KMS-11 (cell line): Measurements from ENCODE around the gene CKLF.

Source experiments
- H2AFZ ChIP-seq: fragments of 200-600 bp; sonication (generic); 2 replicates; pipeline ENCODE4 v1.6.1; 2016; ENCODE audit warnings: antibody characterized with exemption, mixed run types, low read depth
- H3K27ac ChIP-seq: fragments of 200-600 bp; sonication (generic); 2 replicates; pipeline ENCODE4 v1.6.1; 2016; ENCODE audit warnings: mild to moderate bottlenecking, mixed run types
- H3K27me3 ChIP-seq: fragments of 200-600 bp; sonication (generic); 2 replicates; pipeline ENCODE4 v1.6.1; 2017; ENCODE audit warnings: mild to moderate bottlenecking, low read depth, mixed run types, moderate library complexity; ENCODE audit not compliant: insufficient read depth
- H3K36me3 ChIP-seq: fragments of 200-600 bp; sonication (generic); 2 replicates; pipeline ENCODE4 v1.6.1; 2017; ENCODE audit warnings: mild to moderate bottlenecking, mixed run types; ENCODE audit not compliant: insufficient read depth
- H3K4me1 ChIP-seq: fragments of 200-600 bp; sonication (generic); 2 replicates; pipeline ENCODE4 v1.6.1; 2016; ENCODE audit warnings: mild to moderate bottlenecking, low read depth, mixed run types; ENCODE audit not compliant: poor library complexity, severe bottlenecking
- H3K4me2 ChIP-seq: fragments of 200-600 bp; sonication (generic); 2 replicates; pipeline ENCODE4 v1.7.0; 2016; ENCODE audit warnings: mild to moderate bottlenecking, mixed run types
- H3K4me3 ChIP-seq: fragments of 200-600 bp; sonication (generic); IDR thresholded peaks from 2 replicates; pipeline ENCODE4 v1.6.1; 2017; ENCODE audit warnings: low read depth, low read length, mixed read lengths; ENCODE audit not compliant: insufficient read depth
- H3K79me2 ChIP-seq: fragments of 200-600 bp; sonication (generic); 2 replicates; pipeline ENCODE4 v1.6.1; 2016; ENCODE audit warnings: low read depth, mixed run types; ENCODE audit not compliant: insufficient read depth
- H3K9ac ChIP-seq: fragments of 200-600 bp; sonication (generic); 2 replicates; pipeline ENCODE4 v1.6.1; 2016; ENCODE audit warnings: mild to moderate bottlenecking, mixed run types
- H4K20me1 ChIP-seq: fragments of 200-600 bp; sonication (generic); 2 replicates; pipeline ENCODE4 v1.6.1; 2016; ENCODE audit warnings: mild to moderate bottlenecking, mixed run types; ENCODE audit not compliant: insufficient read depth
- TF ChIP-seq, protein P1 (sequence below): fragments of 200-600 bp; sonication (generic); conservative IDR thresholded peaks from 2 replicates; pipeline ENCODE4 v1.6.1; 2017; ENCODE audit warnings: low read depth, mild to moderate bottlenecking, antibody characterized with exemption, low read length, moderate library complexity, mixed read lengths

Gene CKLF

GRCh38 chr16:66542396-66542795, 10.0 kb upstream of the CKLF start:
- no peaks in the 10 kb centered on the region for H3K79me2 ChIP-seq
- no peaks in the 10 kb centered on the region for H3K27me3 ChIP-seq
- H3K4me1 ChIP-seq: peaks cover 29% of the 10 kb centered on the region
- TF ChIP-seq, protein P1, sequence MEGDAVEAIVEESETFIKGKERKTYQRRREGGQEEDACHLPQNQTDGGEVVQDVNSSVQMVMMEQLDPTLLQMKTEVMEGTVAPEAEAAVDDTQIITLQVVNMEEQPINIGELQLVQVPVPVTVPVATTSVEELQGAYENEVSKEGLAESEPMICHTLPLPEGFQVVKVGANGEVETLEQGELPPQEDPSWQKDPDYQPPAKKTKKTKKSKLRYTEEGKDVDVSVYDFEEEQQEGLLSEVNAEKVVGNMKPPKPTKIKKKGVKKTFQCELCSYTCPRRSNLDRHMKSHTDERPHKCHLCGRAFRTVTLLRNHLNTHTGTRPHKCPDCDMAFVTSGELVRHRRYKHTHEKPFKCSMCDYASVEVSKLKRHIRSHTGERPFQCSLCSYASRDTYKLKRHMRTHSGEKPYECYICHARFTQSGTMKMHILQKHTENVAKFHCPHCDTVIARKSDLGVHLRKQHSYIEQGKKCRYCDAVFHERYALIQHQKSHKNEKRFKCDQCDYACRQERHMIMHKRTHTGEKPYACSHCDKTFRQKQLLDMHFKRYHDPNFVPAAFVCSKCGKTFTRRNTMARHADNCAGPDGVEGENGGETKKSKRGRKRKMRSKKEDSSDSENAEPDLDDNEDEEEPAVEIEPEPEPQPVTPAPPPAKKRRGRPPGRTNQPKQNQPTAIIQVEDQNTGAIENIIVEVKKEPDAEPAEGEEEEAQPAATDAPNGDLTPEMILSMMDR: no peak
- H3K36me3 ChIP-seq: no peaks in the 10 kb centered on the region
- no peaks in the 10 kb centered on the region for H4K20me1 ChIP-seq
- H2AFZ ChIP-seq: no peak overlapping the region
- no peak overlapping the region for H3K9ac ChIP-seq
- H3K4me2 ChIP-seq: no peak overlapping the region
- H3K27ac ChIP-seq: no peak overlapping the region
- H3K4me3 ChIP-seq: no peak overlapping the region

GRCh38 chr16:66543541-66543940, 8.8 kb upstream of the CKLF start:
- Histone ChIP-seq H3K9ac (no peak overlapping the region), H3K27me3 (no peaks in the 10 kb centered on the region), H3K27ac (no peak overlapping the region), H4K20me1 (no peaks in the 10 kb centered on the region), H3K4me1 (peaks cover 34% of the 10 kb centered on the region), H3K4me2 (no peak overlapping the region), H3K4me3 (no peak overlapping the region), H3K36me3 (no peaks in the 10 kb centered on the region), H3K79me2 (no peaks in the 10 kb centered on the region), H2AFZ (no peak overlapping the region)
- TF ChIP-seq, protein P1: no peak

GRCh38 chr16:66544016-66544757, 8.2 kb upstream of the CKLF start:
- no peaks in the 10 kb centered on the region for H3K36me3 ChIP-seq
- H3K4me2 ChIP-seq: no peak overlapping the region
- no peaks in the 10 kb centered on the region for H3K79me2 ChIP-seq
- no peak overlapping the region for H3K27ac ChIP-seq
- H3K27me3 ChIP-seq: no peaks in the 10 kb centered on the region
- H3K9ac ChIP-seq: no peak overlapping the region
- H3K4me1 ChIP-seq: peaks cover 36% of the 10 kb centered on the region
- no peak overlapping the region for H3K4me3 ChIP-seq
- TF ChIP-seq, protein P1: no peak
- no peaks in the 10 kb centered on the region for H4K20me1 ChIP-seq
- no peak overlapping the region for H2AFZ ChIP-seq

- Histone ChIP-seq H3K4me2 (no peak overlapping the region), H2AFZ (no peak overlapping the region), H3K4me1 (peaks cover 40% of the 10 kb centered on the region), H4K20me1 (no peaks in the 10 kb centered on the region), H3K36me3 (no peaks in the 10 kb centered on the region), H3K27ac (no peak overlapping the region), H3K4me3 (no peak overlapping the region), H3K79me2 (no peaks in the 10 kb centered on the region), H3K9ac (no peak overlapping the region), H3K27me3 (no peaks in the 10 kb centered on the region)
- TF ChIP-seq, protein P1: no peak
These were observed 5.0 kb upstream of the CKLF start for GRCh38 chr16:66547101-66547989.
